Endothelial cell of umbilical vein (primary cell): Measurements from ENCODE around the gene RAB31.
"Not testable (repeated sequence)": the region's sequence is repeated elsewhere in the genome, so short reads cannot be mapped to it uniquely, and the experiment has no call there.

Source experiments
- CTCF ChIP-seq, 2 donors: IDR thresholded peaks; 1 replicate in 1 of 2; 2 replicates in 1 of 2; pipeline ENCODE4 v1.5.1; 2011; ENCODE audit warnings: low read length in 2 of 2, mild to moderate bottlenecking in 2 of 2, moderate library complexity in 2 of 2, control low read depth in 1 of 2, inconsistent platforms in 1 of 2, low read depth in 1 of 2; ENCODE audit not compliant: insufficient read depth in 1 of 2; ENCODE audit errors: extremely low read depth in 1 of 2
- EZH2 ChIP-seq: IDR thresholded peaks from 2 replicates; pipeline ENCODE4 v1.6.1; 2012; ENCODE audit warnings: borderline replicate concordance, low read depth, mild to moderate bottlenecking, moderate library complexity, low read length, inconsistent platforms; ENCODE audit not compliant: severe bottlenecking
- FOS ChIP-seq: IDR thresholded peaks from 2 replicates; pipeline ENCODE4 v1.6.1; 2011; ENCODE audit warnings: mild to moderate bottlenecking, low read length, moderate library complexity, borderline replicate concordance; ENCODE audit not compliant: insufficient read depth
- JUN ChIP-seq: IDR thresholded peaks from 2 replicates; pipeline ENCODE4 v1.6.1; 2011; ENCODE audit warnings: borderline replicate concordance, low read depth; ENCODE audit not compliant: insufficient read length, insufficient read depth
- MAX ChIP-seq: IDR thresholded peaks from 2 replicates; pipeline ENCODE4 v1.6.1; 2011; ENCODE audit not compliant: insufficient read depth, insufficient read length
- MYC ChIP-seq: IDR thresholded peaks from one replicate; pipeline ENCODE4 v1.6.1; 2011; ENCODE audit warnings: mild to moderate bottlenecking, low read depth, low read length
- POLR2A ChIP-seq: IDR thresholded peaks from 2 replicates; pipeline ENCODE4 v1.6.1; 2012; ENCODE audit warnings: low read depth, mild to moderate bottlenecking, control low read depth, low read length
- POLR2AphosphoS5 ChIP-seq: IDR thresholded peaks from 2 replicates; pipeline ENCODE4 v1.6.1; 2012; ENCODE audit warnings: low read depth, mild to moderate bottlenecking, control low read depth, low read length, moderate library complexity; ENCODE audit not compliant: insufficient read depth

- not testable (repeated sequence) for TF ChIP-seq MYC; CTCF (IDR thresholded peaks at IDR 0.05; ENCODE audit: extremely low read depth in 1 of 2, insufficient read depth in 1 of 2, low read depth in 1 of 2, low read length in 2 of 2); POLR2AphosphoS5; EZH2; POLR2A; JUN; MAX; FOS
Measured at GRCh38 chr18:9770111-9770510, 62.0 kb downstream of the RAB31 start.
